HG03520 (cell line): ENCODE data around the gene NR1D1.
"Not testable (repeated sequence)": the region's sequence is repeated elsewhere in the genome, so short reads cannot be mapped to it uniquely, and the experiment has no call there.

Experiments
- ATAC-seq: cut with Tn5 transposase; IDR thresholded peaks from one replicate; pipeline ENCODE4 v1.9.1; 2021; ENCODE audit warnings: mild to moderate bottlenecking, moderate library complexity; ENCODE audit not compliant: unreplicated experiment

The NR1D1 gene

DNA sequence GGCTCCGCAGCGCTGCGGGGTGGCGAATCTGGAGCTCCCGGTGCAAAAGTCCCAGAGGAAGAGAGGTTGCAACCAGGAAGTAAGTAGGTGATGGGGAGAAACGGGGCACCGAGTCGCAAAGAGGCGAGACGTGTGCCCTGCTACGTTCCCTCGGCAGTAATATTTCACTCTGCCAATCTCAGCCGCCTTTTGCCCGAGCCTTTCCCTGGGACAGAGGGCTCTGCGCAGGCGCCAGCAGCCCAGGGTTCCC is at the start of gene NR1D1:
TSS of gene NR1D1 (minus strand) at position 171 of the 250 bp plus-strand sequence. CDS start 495 bp downstream, outside the sequence.
- no peak for ATAC-seq

DNA sequence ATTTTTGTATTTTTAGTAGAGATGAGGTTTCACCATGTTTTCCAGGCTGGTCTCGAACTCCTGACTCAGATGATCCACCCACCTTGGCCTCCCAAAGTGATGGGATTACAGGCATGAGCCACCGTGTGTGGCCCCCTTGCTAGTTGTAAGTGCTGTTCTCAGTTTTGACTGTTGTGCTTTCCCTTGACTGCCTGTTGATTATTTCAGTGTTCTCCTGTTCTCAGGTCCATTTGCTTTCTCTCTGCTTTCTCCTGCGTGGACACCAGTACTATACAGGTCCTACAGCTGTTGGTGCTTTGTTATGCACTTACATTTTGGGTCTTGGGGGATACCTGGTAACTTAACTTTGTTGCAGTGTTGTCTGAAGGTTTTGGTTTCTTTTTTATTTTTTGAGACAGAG is 48.1 kb upstream of the NR1D1 start:
- no peak for ATAC-seq

DNA sequence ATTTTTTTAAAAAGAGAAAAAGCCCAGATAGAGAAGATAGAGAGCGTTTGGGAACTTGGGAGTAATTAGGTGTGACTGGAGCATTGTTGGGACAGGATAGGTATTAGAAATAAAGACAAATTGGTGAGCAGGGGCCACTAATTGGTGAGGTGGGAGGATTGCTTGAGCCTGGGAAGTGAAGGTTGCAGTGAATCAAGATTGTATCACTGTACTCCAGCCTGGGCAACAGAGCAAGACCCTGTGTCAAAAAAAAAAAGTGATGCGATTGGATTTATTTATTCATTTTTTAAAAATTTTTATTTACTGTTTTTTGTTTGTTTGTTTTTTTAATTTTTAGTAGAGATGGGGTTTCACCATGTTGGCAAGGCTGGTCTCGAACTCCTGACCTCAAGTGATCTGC is 45.1 kb upstream of the NR1D1 start:
- no peak for ATAC-seq

DNA sequence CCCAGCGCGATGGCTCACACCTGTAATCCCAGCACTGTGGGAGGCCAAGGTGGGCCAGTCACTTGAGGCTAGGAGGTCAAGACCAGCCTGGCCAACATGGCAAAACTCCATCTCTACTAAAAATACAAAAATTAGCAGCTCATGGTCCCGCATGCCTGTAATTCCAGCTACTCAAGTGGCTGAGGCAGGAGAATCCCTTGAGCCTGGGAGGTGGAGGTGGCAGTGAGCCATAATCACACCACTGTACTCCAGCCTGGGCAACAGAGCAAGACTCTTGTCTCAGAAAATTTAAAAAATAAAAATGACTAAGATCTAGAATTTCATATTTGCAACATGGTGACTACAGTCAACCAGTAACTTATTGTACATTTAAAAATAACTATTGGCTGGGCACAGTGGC is 42.8 kb upstream of the NR1D1 start:
- not testable (repeated sequence) for ATAC-seq

DNA sequence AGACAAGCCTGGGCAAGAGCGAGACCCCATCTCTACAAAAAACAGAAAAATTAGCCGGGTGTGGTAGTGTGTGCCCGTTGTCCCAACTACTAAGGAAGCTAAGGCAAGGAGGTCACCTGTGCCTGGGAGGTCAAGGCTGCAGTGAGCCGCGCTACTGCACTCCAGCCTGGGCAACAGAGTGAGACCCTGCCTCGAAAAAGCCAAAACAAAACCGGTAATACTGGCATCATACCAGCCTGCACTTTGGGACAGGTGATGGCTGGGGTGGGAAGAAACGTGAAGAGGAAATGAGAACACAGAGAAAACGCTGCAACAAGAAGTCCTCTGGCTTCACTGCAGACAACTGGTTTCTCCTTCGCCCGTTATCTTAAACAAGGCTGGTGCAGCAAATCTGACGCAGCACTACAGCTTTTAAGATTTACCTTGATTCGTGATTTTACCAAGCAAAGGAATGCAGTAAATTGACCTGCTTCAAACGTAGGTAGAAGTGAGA is 39.2 kb upstream of the NR1D1 start:
- ATAC-seq: no peak

DNA sequence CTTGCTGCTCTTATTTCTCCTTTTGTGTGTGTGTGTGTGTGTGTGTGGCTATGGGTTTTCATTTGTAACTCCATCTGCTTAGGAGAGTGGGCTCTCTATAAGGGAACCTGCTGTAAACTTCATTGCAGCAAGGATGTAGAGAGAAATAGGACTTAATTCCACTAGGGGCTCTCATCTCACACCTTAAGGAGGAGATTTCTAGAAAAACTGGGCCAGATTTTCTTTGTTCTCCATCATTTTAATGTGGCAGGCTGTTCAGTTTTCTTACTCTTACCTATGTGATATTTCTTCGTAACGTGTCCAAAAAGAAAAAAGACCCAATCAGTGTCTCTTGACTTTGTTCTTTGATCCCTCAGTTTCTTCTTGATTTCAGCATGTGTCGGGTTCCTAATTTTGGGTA is 35.4 kb upstream of the NR1D1 start:
- no peak for ATAC-seq

DNA sequence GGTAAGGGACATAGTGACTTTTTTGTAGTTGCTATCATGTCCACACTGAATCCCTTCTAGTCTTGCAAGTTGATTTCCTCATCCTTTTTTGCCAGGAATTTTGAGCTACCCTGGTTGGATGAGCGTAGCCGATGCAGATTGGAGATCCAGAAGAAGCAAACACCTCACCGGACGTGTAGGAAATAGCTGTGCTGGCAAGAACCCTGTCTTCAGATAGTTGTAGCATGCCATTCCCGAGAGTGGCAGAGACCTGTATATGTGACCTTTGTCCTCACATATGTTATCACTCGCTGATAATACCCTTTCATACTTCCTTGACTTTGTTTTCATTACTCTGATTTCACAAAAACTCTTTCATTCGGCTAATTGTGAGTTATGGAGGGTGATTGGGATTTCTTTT is 33.8 kb upstream of the NR1D1 start:
- ATAC-seq: no peak

DNA sequence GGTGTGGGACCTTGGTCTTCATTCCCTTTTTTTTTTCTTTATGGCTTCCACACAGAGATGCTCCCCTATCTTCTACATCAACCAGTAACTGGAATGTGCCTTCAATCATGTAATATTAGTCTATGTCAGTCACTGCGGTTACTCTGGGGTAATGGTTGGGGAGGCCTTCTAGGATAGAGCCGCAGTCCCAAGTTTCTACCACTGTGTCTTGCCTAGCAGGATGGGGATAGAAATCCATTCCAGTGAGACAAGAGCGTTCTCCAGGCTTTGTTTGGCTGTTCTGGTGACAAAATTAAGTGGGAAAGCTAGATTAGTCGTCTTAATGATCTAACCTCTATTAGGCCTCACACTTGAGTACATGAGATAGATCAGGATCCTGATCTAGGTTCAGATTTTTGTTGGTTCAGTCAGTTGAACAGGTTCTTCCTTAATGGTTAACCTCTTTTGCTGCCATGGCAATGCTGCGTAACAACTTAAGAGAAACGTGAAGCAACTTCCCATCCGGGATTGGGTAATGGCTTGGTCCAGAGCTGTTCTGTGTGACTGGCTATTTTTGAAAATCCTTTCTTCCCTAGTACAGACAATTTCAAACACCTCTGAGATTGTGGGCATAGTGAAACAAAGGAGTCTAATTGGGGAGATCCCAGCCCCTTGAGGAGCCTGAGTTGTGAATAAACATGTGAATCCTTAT is 30.1 kb upstream of the NR1D1 start:
- ATAC-seq: no peak

DNA sequence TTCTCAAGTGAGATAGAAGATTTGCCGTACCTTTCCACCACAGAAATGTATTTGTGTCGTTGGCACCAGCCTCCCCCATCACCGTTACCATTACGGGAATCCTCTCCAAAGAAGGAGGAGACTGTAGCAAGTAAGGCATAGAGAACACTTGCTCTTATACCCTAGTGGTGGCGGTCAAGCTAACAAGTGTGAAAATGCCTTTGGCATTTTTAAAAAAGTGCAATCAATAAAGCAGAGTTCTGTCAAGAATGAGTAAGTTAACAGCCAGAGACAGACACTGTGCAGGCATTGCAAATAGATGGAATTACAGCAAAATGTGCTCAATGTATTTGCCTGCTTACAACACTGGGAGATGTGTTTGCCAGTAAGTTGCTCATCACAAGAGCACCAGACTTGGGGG is 29.1 kb upstream of the NR1D1 start:
- ATAC-seq: no peak

DNA sequence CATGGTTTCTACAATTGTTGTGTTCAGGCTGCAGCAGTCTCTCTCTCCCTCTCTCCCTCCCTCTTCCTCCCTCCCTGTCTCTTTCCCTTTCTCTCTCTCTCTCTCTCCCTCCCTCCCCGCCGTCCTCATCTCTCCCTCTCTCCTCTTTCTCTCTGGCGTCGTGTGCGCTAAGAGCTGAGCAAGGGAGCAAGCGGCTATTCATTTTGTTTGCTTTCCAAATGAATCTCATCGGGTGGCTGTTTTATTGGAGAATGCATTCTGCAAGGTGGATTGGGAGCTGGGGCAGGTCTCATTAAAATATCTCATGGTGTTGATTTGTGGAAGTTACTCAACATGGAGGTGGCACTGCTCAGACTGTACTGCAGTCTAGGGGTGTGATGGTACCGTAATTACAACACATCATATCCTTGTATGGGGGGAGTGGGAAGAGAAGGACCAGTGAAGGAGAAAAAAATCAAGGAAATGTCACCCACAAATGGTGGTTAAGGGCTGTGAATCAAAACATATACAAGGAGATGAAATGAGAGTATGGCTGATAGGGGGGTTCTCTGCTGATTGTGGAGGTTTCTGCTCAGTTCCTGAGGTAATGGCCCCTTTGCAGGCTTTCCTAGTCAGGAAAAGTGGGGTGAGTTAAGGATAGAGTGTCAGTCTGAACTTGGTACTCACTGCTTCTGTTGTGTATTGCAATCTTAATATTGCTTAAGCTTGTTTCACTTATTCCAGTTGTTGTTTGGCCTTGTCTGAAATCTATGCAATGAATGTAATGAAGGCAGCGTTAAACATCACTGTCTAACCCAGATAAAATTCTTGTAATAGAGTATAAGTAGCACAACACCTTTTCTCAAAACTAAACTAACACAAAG is 24.1 kb upstream of the NR1D1 start:
- no peak for ATAC-seq

DNA sequence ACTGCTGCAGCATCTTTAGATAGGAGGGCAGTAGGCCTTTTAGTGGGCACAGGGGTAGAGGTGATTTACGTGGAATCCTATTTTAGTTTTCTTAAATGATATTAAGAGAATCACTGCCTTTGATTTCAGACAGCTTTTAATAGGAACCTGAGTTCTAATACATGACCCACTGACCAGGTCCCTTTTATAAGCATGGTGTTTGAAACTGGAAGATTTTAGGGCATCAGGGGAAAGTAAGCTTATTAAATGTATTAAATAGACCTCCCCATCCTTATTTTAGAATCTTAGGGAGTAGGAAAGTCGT is 23.4 kb upstream of the NR1D1 start:
- ATAC-seq: no peak

DNA sequence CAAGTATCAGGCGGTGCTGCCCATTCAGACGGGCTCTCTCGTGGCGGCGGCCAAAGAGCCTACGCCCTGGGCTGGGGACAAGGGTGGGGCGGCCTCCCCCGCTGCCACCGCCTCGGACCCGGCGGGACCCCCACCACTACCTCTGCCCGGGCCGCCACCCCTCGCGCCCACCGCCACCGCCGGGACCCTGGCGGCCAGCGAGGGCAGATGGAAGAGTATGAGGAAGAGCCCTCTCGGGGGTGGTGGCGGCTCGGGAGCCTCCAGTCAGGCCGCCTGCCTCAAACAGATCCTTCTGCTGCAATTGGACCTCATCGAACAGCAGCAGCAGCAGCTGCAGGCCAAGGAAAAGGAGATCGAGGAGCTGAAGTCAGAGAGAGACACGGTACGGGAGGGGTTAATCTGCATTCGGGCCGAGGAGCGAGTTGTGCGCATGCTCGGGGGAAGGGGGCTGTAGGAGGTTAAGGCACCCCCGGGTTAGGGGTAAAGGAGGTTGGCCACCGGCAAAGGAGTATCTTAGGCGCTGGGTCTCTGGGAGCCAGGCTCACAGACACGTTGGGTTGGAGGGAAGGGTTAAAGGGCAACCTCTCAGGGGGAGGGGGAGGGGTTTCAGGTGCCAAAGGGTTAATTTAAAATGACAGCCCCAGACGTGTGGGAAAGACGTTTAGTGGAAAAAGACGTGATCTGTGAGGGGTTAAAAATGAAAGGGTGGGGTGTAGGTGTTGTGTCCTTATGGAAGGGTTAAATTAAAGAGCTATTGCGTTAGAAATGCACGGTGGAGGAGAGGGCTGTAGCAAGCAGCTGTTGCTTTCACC is 22.8 kb upstream of the NR1D1 start:
- no peak for ATAC-seq

DNA sequence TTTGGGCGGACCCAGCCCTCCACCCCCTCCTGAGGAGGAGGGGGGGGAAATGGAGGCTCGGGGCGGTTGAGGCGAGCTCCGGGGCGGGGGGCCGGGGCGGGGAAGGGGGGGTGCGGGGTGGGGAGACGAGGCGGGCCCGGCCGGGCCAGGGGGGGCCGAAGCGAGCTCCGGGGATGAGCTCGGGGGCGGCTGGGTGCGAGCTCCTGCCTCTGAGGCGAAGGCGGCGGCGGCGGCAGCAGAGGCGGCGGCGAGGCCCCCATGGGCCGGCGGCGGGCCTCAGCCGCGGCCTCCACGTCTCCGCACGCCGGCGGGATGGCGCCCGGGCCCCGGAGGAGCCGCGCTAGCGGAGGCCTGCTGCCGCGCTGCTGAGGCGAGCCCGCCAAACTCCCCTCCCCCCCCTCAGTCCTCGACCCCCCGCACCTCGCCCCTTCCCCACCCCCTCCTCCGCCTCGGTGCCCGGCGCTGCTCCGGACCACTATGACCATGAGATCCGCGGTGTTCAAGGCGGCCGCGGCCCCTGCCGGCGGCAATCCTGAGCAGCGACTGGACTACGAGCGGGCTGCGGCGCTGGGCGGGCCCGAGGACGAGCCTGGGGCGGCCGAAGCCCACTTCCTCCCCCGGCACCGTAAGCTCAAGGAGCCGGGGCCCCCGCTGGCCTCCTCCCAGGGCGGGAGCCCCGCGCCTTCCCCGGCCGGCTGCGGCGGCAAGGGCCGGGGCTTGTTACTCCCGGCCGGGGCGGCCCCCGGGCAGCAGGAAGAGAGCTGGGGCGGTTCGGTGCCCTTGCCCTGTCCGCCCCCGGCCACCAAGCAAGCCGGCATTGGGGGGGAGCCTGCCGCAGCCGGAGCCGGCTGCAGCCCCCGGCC is 22.0 kb upstream of the NR1D1 start:
- ATAC-seq: peak; percentile 20

DNA sequence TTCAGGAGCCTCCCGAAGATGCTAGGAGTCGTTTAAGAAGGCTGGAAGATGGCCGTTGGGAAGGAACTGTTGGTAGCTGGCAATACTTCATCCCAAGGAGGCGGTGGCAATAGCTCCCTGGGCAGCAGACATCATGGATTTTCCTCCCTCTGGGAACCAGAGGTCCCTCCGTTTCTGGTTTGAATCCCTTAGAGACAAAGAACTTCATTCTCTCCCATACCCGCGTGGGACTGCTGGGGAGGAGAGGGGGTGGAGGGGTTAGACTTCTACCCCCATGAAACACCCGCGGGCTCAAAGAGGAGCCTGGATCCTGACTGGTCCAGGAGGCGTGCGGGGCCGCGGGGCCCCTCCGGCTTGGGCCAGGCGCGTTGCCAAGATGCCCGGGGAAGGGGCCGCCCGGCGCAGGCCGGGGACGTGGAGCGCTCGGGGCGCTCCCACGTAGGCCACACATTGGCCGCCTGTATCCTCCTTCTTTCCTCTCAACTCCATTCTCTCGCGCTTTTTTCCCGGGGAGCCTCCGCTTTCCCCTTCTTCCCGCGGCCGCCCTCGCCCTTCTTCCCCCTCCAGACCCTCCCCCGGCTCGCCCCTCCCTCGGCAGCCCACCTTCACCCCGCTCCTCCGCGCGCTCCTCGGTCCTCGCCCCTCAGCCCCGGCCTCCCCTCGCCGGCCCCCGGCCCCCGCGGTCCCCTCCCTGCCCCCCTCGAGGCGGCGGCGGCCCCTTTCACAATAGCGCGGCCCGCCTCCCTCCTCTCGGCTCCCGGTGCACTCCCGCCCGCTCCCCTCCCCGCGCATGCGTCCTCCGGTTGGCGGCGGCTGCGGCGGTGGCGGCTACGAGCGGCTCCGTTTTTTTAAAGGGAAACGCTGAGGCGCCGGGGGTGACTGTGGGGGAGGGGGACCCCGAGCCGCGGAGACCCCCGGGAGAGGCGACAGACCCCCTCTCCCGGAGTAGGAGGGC is 21.1 kb upstream of the NR1D1 start, which contains the start of gene MSL1:
TSS of gene MSL1 (plus strand) at position 791 of the 955 bp plus-strand sequence. CDS start 642 bp downstream, outside the sequence.
- ATAC-seq: peak; percentile 49

DNA sequence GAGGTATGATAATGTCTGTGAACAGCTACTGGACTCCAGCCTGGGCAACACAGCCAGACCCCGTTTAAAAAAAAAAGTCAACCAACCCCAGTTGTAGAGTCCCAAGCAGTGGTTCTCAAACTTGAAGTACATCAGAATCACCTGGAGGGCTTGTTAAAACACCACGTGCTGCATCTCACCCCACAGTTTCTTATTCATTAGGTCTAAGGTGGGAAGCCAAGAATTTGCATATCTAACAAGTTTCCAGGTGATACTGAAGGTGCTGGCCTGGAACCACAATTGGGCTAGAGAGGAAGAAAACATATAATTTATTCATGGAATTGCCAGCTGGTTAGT is 14.7 kb upstream of the NR1D1 start:
- ATAC-seq: no peak

DNA sequence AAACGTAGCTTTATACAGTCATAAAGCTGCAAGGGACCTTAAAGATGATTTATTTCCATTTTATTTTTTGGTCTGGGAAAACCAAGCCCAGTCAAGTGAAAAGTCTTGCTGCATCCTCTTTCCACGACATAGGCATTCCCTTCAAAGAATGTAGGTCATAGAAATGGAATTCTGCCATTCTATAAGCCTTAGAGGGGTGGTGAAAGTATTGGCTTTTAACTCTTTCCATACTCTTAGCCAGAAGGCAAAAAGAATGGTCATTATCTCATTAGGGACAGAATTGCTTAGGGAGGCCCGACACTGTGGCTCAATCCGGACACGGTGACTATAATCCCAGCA is 13.5 kb upstream of the NR1D1 start:
- ATAC-seq: no peak

DNA sequence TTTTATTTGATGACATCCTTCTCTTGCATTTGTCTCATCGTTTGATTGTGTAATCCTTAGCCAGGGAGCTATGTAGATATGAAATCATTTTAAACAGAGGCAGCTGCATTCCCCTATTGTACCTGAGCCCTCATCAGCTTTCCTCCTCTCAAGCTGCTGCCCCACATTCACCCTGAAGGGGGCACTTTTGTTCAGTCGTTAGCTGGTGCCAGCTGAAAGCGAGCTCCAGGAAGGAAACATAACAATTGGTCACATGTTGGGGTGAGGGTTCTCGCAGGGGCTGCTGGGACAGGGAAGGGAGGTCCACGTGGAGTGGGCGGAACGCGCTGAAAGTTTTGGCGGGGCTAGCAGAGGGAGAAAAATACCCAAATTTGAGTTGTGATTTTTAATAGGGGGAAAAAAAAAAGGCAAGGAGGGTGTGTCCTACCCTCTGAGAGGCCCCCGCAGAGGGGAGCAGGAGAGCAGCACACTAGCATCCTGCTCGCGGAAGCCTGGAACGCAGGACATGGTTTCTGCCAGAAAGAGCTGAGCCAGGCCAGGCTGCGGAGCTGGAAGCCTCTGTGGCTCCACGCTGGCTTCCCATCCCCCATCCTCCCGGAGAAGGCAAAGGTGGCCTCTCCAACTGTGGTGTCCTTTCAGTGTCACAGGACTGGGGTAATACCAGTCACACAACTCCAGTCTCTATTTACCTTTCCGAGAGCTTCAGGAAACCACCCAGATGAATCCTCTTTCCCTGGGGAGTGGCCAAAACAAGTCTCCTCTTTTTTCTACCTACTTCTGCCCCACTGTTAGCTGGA is 12.9 kb upstream of the NR1D1 start:
- ATAC-seq: peak; percentile 77

DNA sequence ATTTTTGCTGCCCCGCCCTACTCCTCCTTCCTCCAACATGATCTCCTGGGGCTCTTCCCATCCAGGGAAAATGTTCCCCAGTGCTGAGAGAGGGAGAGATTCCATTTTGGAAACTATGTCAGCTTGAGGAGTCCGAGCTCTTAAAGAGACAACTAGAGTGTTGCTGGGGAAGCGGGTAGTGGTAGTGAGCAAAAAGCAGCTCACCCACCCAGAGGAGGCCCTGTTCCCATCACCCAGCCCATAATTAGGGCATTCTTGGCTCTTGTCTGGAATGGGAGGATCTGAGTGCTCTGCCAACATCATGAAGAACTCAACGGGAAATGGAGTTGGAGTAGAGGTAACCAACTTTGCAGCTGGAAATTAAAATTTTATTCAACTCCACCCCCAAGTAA is 12.3 kb upstream of the NR1D1 start:
- no peak for ATAC-seq

DNA sequence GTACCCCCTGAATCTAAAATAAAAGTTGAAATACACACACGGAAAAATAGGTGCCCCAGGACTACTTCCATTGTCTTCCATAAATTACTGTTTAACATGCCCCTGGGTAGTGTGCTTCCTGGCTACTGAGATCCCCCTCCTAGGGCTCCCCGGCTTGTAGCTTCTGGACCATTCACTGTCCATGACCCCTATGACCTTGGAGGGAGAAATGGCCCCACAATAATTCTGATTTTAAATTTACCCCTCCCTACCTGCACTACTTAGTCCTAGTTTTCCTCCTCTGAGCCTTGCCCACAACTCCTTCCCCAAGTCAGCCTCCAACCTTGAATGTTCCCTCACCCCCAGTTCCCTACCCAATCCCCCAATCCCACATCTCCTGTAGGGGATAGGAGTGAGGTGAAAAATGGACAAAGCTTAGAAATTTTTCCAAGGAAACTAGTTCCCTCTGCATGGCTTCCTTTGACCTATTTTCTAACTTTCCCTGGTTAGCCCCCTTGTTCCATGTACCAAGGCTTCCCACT is 11.9 kb upstream of the NR1D1 start:
- no peak for ATAC-seq
